ENCODE measurements around the gene ACLY.

DNA sequence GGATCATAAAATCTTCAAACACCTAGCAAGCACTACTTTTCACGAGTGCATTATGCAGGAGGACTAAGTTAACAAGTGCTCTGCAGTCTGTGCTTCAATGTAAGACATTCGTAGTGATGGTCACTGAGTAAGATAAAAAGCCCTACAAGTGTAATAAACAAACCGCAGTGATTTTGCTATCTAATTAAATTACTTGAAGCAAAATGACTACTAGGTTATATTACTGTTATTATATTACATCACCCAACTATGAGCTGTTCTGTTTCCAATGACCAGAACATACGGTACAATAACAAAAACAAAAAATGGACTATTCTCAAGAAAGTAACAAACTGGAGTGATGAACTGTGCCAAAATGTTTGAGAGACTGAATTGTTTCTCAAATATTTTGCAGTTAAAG, 70.0 kb downstream of the ACLY start:
- TF ChIP-seq, protein P1, sequence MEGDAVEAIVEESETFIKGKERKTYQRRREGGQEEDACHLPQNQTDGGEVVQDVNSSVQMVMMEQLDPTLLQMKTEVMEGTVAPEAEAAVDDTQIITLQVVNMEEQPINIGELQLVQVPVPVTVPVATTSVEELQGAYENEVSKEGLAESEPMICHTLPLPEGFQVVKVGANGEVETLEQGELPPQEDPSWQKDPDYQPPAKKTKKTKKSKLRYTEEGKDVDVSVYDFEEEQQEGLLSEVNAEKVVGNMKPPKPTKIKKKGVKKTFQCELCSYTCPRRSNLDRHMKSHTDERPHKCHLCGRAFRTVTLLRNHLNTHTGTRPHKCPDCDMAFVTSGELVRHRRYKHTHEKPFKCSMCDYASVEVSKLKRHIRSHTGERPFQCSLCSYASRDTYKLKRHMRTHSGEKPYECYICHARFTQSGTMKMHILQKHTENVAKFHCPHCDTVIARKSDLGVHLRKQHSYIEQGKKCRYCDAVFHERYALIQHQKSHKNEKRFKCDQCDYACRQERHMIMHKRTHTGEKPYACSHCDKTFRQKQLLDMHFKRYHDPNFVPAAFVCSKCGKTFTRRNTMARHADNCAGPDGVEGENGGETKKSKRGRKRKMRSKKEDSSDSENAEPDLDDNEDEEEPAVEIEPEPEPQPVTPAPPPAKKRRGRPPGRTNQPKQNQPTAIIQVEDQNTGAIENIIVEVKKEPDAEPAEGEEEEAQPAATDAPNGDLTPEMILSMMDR (IDR thresholded peaks at IDR 0.05) = no peak
- TF ChIP-seq, protein P2, sequence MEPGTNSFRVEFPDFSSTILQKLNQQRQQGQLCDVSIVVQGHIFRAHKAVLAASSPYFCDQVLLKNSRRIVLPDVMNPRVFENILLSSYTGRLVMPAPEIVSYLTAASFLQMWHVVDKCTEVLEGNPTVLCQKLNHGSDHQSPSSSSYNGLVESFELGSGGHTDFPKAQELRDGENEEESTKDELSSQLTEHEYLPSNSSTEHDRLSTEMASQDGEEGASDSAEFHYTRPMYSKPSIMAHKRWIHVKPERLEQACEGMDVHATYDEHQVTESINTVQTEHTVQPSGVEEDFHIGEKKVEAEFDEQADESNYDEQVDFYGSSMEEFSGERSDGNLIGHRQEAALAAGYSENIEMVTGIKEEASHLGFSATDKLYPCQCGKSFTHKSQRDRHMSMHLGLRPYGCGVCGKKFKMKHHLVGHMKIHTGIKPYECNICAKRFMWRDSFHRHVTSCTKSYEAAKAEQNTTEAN (CRISPR knock-in tag; IDR thresholded peaks at IDR 0.05) = no peak
